ENCODE data around the gene RNF223.

DNA sequence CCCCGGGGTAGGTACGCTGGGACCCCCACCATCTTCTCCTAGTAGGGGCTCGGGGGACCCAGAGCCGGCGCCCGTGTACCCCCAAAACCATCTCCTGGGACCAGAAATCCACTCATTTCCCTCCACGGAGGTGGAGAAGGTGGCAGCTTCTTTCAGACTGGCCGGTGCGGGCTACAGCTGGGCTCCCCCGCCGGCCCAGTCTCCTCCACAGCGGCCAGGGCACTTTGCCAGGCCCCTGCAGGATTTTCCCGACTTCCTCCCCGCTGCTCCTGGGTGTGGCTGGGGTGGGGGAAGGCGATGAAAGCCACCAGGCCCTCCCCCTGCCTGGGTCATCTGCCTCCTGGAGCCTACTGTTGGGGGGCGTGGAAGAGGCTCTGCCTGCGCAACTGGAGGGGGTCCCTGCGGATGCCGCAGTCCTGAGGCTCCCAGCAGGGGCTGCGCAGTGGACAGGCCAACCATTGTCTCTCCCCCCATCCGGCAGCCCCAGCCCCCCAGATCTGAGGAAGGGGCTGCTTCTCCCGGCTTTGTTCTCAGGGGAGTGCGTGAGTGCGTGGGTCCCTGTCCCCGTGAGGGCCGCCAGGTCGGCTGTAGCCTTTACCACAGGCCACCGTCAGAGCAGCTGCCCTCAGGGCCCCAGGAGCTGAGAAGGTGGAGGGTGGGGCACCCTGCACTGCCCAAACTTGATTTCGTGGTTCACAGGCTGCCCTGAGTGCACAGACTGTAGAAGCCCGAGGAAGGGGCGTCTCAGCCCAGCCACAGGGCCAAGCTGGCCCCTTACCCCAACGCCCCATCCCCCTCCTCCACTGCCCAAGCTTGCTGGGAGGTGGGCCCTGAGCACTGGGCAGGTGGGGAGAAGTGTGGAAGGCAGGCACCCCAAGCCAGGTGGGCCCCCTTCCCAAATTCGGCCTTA, 52.8 kb downstream of the RNF223 start:
- TF ChIP-seq, protein P1, sequence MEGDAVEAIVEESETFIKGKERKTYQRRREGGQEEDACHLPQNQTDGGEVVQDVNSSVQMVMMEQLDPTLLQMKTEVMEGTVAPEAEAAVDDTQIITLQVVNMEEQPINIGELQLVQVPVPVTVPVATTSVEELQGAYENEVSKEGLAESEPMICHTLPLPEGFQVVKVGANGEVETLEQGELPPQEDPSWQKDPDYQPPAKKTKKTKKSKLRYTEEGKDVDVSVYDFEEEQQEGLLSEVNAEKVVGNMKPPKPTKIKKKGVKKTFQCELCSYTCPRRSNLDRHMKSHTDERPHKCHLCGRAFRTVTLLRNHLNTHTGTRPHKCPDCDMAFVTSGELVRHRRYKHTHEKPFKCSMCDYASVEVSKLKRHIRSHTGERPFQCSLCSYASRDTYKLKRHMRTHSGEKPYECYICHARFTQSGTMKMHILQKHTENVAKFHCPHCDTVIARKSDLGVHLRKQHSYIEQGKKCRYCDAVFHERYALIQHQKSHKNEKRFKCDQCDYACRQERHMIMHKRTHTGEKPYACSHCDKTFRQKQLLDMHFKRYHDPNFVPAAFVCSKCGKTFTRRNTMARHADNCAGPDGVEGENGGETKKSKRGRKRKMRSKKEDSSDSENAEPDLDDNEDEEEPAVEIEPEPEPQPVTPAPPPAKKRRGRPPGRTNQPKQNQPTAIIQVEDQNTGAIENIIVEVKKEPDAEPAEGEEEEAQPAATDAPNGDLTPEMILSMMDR (IDR thresholded peaks at IDR 0.05; ENCODE audit: low read depth, low read length, missing input control) = no peak
- TF ChIP-seq RXRA (IDR thresholded peaks at IDR 0.05) = no peak

Measured in liver (tissue), 3 donors.